Liver (tissue), 3 donors: ENCODE measurements around the gene ZNF630.
"Not testable (repeated sequence)": the region's sequence is repeated elsewhere in the genome, so short reads cannot be mapped to it uniquely, and the experiment has no call there.

Experiments
- CTCF ChIP-seq: fragments of 150-350 bp; IDR thresholded peaks from 2 replicates; pipeline ENCODE4 v1.5.1; 2017; ENCODE audit warnings: improper control_type of control experiment, low read depth, low read length; ENCODE audit not compliant: missing input control
- EGR1 ChIP-seq, 2 donors: IDR thresholded peaks; 2 replicates each; pipeline ENCODE4 v1.6.1; 2016 to 2018; ENCODE audit warnings: antibody characterized with exemption in 2 of 2, low read depth in 2 of 2
- GABPA ChIP-seq, 2 donors: IDR thresholded peaks in 1 of 2; conservative IDR thresholded peaks in 1 of 2; 2 replicates each; pipeline ENCODE4 v1.6.1; 2016; ENCODE audit warnings: antibody characterized with exemption in 2 of 2, mild to moderate bottlenecking in 1 of 2, moderate library complexity in 1 of 2
- HNF4A ChIP-seq, 2 donors: conservative IDR thresholded peaks; 2 replicates each; pipeline ENCODE4 v1.6.1; 2016; ENCODE audit warnings: antibody characterized with exemption in 2 of 2, mild to moderate bottlenecking in 2 of 2
- MAX ChIP-seq: IDR thresholded peaks from 2 replicates; pipeline ENCODE4 v1.6.1; 2016; ENCODE audit warnings: antibody characterized with exemption
- NR2F2 ChIP-seq: IDR thresholded peaks from 2 replicates; pipeline ENCODE4 v1.6.1; 2016; ENCODE audit warnings: antibody characterized with exemption
- RAD21 ChIP-seq, 2 donors: IDR thresholded peaks; 2 replicates each; pipeline ENCODE4 v1.6.1; 2016; ENCODE audit warnings: antibody characterized with exemption in 2 of 2, mild to moderate bottlenecking in 2 of 2
- RXRA ChIP-seq, 2 donors: IDR thresholded peaks; 2 replicates each; pipeline ENCODE4 v1.6.1; 2017 to 2018; ENCODE audit warnings: antibody characterized with exemption in 2 of 2, mild to moderate bottlenecking in 1 of 2
- ZBTB33 ChIP-seq: IDR thresholded peaks from 2 replicates; pipeline ENCODE4 v1.6.1; 2016; ENCODE audit warnings: antibody characterized with exemption
- TF ChIP-seq, protein P1 (sequence below): IDR thresholded peaks from 2 replicates; pipeline ENCODE4 v1.6.1; 2016; ENCODE audit warnings: antibody characterized with exemption, mild to moderate bottlenecking
- donor health status: healthy.
- donor health status: healthy.

DNA sequence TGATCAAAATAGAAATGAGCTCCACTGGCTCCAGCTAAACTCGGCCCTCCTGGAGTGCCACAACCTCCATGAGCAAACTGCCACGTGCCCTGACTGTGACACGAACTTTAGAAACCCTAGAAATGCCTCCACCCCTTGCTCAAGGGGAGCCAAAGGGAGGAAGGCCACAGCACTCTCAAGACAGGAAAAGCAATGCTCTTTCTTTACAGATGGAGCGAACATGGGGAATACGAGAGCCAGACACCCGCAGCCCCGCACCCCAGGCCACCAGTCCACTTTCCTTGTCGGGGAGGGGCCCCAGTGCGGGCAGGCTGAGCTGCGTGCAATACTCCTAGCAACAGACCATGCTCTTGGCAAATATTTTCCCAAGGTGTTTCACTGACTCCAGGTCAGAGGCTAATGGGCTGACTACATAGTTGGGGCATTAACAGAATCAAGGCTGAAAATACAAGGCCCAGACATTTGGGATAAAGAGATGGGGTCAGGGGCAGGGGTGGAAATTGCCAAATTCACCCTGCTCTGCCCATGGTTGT is 40.7 kb downstream of the ZNF630 start:
- not testable (repeated sequence) for TF ChIP-seq EGR1 (IDR thresholded peaks at IDR 0.05; ENCODE audit: low read depth in 2 of 2); CTCF; RAD21 (IDR thresholded peaks at IDR 0.05); HNF4A (conservative IDR thresholded peaks at IDR 0.05); MAX; GABPA (IDR thresholded peaks at IDR 0.05 in 1 of 2, conservative IDR thresholded peaks at IDR 0.05 in 1 of 2); RXRA (IDR thresholded peaks at IDR 0.05); ZBTB33; NR2F2
- TF ChIP-seq, protein P1, sequence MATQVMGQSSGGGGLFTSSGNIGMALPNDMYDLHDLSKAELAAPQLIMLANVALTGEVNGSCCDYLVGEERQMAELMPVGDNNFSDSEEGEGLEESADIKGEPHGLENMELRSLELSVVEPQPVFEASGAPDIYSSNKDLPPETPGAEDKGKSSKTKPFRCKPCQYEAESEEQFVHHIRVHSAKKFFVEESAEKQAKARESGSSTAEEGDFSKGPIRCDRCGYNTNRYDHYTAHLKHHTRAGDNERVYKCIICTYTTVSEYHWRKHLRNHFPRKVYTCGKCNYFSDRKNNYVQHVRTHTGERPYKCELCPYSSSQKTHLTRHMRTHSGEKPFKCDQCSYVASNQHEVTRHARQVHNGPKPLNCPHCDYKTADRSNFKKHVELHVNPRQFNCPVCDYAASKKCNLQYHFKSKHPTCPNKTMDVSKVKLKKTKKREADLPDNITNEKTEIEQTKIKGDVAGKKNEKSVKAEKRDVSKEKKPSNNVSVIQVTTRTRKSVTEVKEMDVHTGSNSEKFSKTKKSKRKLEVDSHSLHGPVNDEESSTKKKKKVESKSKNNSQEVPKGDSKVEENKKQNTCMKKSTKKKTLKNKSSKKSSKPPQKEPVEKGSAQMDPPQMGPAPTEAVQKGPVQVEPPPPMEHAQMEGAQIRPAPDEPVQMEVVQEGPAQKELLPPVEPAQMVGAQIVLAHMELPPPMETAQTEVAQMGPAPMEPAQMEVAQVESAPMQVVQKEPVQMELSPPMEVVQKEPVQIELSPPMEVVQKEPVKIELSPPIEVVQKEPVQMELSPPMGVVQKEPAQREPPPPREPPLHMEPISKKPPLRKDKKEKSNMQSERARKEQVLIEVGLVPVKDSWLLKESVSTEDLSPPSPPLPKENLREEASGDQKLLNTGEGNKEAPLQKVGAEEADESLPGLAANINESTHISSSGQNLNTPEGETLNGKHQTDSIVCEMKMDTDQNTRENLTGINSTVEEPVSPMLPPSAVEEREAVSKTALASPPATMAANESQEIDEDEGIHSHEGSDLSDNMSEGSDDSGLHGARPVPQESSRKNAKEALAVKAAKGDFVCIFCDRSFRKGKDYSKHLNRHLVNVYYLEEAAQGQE = not testable (repeated sequence)
